NCI-H345 treated with DMSO at 0.1 percent for 48 hours (cell line): ENCODE measurements around the gene ACAD8.
A peak's percentile ranks its signal among the peaks of the same experiment; 100 is the strongest.
"Not testable (repeated sequence)": the region's sequence is repeated elsewhere in the genome, so short reads cannot be mapped to it uniquely, and the experiment has no call there.

ENCODE experiments used
- DNase-seq: peaks from one replicate; lab custom pipeline; 2025; ENCODE audit not compliant: unreplicated experiment; lab: John Stamatoyannopoulos, UW

The ACAD8 gene

DNA sequence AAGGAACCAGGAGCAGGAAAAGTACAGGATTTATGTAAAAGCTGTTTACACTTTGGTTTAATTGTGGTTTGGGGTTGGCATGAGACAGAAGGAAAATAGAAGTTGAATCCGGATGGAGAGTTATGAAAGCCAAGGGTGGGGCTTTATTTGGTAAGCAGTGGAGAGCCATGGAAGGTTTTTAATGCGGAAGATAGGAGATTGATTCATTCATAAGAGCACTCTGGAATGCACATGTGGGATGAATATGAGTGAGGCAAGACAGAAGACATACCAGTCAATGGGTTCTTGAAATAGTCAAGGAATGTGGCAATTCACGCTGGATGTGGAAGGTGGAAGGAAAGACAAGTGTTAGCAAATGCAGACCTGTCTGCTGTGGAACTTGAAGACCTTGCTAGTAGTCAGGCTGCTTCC, 13.5 kb downstream of the ACAD8 start:
- no peak for DNase-seq

DNA sequence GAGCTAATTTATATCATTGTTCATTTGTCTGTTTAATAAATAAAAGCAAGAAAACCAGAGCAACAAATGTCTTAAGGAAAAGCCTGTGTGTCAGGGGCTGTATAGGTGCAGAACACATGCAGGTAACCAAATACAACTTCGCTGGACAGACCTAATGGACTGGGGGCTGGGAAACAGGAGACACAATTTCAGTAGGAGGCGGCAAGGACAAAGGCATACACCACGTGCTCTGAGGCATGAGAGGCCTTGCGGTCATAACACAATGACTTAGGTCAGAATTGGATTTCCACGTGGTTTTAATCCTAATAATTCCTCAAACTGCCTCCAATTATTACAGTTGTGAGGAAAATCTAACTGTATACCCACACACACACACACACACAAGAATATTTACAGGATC, 14.1 kb downstream of the ACAD8 start:
- DNase-seq, result no peak

DNA sequence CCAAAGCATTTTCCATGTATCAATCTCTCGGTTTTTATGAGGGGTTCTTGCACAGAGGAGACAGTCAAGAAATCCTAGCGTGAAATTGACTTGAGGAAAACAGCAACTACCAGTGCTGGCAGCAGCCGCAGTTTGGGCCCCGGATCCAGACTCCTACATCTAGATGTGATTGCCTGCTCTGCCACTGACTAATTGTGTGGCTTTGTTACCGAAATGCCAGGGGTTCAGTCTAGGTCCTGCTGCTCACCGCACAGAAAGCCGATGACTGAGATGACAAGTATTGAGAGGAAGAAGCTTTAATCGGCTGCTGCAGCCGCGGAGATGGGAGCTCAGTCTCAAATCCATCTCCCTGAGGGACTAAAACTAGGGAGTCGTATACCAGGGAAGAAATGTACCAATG, 14.6 kb downstream of the ACAD8 start:
- DNase-seq, result no peak

DNA sequence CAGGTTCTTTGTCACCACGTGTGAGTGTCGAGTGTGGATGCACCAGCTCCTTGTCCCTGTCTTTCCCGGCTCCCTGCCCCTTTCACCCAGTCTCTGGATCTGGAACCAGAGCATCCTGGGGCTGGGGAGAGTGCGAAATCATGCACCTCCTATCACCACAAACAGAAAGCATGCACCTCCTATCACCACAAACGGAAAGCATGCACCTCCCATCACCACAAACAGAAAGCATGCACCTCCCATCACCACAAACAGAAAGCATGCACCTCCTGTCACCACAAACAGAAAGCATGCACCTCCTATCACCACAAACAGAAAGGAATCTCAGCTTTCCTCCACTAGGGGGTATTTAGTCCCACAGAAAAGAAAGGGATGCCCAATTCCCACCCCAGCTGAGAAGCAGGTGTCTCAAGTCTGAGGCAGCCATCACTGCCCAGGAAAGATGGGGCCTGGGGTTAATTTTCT, 16.9 kb downstream of the ACAD8 start:
- DNase-seq, result peak; percentile 10

DNA sequence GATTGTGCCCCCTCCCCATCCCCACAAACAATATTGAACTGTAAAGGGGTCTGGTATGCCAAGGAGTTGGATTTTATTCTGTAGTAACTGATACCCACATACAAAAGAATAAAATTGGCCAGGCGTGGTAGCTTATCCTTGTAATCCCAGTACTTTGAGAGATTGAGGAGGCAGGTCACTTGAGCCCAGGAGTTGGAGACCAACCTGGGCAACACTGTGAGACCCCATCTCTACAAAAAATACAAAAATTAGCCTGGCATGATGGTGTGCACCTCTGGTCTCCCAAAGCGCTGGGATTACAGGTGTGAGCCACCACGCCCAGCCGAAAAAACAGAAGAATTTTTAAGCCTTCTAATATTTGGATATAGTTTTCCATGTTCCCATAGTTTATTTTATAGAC, 18.6 kb downstream of the ACAD8 start:
- no peak for DNase-seq

DNA sequence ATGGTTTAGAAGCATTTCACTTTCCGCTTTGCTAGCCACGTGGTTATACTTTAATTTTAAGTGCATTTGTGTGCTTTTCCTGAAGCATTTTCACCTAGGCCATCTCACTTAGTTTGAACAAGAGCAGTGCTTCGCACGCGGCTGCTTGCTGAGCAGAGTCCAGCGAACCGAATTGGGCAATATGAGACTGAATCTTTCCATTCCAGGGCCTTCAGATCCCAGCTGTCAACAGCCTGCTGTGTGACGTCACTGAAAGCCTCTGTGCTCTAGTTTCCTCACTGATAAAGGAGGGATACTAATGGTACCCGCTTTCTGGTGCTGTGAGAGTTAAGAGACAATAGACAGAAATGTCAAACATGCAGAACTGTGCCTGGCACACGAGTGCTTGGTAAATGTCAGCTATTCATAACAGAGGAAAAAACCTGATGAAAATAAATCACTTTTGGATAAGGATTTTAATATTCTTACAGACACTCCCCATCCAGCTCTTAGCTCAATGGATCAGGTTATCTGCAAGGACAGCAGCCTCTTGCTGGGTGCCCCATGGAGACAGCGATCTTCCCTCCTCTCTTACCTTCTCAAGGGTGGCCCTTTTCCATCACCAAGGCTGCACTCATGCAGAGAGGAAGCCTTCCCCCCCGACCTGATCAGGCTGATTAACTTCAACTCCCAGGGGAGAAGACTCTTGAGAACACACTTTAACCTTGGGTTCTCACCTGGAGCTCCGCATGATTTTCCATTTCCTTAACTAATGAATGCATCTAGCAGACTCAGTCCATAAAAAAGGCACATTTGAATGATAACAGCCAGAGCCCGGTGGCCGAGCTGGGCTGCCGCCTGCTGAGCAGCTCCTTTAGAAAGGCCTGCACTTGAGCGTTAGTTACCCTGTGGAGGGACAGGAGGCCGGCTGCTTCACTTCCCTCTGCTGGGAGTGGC, 19.3 kb downstream of the ACAD8 start:
- DNase-seq, result peak; percentile 58

DNA sequence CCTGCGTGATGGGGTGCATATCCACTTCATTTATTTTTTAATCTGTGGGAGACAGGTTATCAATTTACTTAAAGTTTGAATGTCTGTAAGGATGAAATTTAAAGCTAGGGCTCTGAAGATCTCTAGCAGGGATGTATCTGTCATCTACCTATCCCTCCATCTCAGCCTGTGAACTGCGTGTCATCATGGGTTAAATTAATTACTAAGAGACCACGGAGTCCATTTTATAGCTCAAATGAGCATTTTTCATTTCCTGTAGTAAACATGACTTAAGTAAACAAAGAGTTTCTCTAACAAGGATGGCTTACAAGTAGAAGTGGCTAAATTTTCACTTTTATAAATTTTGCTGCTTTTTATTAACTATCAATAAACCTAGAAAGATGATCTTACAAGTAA, 19.9 kb downstream of the ACAD8 start:
- peak; percentile 58 for DNase-seq

DNA sequence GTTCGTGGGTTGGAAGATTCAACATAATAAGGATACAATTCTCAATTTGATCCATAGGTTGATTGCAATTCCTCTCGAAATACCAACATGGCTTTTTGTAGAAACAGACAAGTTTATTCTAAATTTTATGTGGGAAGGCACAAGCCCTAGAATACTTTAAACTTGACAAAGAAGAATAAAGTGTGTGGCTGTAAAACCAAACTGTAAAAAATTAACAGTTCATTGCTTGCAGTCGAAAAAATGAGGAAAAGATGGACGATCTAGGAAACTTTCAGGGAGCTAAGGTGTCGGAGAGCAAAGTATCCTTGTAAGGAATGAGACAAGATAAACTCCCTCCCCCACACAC, 21.8 kb downstream of the ACAD8 start:
- no peak for DNase-seq

DNA sequence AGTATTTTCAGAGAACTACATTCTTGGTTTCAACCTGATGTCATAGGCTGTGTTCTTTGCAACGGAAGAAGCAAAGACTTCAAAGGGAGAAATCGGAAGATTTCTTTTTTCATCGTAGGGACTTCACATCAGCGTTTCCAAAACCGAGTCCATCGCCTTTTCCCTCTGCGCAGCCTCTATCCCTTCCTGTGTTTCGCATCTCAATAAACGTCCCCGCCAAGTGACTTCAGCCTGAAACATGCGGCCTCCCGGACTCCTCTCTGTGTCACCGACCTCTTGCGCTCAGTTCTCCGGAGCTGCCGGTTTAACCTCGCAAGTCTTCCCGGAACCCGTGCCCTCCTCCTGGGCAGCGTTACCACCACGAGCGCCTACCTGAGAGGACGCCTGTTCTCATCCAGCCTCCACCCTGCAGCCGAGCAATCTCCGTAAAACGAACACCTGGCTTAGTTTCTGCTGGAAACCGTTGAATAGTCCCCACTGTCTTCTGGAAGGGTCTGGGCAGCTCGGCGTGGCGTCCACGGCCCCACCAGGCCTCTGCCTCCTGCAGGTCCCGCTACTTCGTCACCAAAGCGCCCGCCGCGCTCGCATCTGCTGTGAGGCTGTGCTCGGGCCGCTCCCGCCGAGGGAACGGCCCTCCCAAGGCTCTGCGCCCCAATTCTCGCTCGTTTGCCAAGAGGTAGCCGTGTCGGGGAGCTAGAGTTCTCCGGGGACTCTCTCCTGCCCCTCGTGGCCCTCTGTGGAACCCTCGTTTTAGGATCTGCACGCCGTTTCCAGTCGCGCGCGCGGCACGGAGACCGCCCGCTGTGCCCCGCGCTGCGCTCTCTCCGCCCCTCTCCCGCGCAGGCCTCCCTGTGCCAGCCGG, 22.4 kb downstream of the ACAD8 start, which contains the start of gene GLB1L3:
Gene GLB1L3 (plus strand): TSS at position 846 of the 862 bp plus-strand sequence. CDS start 362 bp downstream, outside the sequence.
- DNase-seq, result peak; percentile 51

DNA sequence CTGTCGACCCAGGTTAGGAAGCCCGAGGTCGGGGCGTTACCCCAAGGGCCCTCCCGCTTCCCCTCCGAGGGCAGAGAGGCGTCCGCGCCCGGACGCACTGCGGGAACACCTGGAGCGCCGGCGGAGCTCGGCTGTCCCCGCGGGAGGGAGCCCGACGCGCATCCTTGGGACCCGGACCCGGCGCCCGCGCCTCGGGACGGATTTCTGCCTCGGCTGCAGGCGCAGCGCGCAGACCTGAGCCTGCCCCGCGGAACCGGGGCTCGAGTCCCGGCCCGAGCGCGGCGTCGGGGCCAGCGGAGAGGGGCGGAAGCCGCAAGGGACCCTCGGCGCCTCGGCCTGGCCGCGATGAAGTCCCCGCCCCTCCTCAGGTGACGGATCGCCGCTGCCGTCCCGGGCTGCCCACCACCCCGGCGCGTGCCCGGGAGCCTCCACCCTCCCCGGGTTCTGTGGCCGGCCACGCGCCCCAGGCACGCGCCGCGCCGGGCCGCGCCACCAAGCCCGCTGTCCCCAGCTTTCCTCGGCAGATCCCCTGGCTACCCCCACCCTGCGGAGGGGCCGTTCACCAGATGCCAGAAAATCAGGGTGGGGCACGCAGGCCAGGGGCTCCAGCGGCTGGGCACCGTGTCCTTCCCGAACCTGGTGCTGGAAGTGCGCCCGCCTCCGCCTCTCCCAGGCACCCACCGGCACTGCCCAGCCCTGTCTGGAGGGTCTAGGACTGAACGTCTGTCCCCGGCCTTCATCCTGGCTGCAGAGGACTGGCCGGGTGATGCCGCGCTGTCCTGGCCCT, 23.2 kb downstream of the ACAD8 start:
- no peak for DNase-seq

DNA sequence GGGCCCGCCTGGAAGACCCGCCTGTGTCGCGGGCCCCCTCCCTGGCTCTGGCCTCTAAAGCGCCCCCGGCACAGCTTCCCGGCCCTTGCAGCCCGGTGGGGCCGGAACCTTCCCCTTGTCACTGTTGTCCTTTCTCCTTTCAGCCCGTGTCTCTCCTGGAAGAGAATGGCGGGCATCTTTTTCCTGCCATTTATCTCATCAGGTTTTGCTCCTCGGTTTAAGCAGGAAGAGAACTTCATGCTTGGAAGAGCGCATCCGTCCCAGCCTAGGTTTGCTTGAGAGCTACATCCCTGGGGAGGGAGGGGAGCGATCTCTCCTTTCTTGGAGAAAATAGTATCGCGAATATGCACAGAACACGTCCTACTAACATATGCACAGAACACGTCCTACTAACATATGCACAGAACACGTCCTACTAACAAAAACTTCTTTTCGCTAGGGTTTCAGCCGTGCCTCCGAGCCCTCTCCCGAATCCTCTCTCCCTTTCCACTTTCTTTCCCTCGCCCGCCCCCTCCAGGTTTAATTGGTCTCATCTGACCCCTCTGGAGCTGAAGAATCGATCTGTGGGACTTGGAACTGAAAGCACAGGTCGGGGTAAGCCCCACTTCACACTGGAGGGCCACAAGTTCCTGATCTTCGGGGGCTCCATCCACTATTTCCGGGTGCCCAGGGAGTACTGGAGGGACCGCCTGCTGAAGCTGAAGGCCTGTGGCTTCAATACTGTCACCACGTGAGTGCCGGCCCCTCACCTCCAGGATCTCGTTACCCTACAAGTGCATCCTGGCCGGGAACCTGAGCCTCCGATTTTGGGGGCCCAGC, 24.0 kb downstream of the ACAD8 start:
- DNase-seq, result no peak

DNA sequence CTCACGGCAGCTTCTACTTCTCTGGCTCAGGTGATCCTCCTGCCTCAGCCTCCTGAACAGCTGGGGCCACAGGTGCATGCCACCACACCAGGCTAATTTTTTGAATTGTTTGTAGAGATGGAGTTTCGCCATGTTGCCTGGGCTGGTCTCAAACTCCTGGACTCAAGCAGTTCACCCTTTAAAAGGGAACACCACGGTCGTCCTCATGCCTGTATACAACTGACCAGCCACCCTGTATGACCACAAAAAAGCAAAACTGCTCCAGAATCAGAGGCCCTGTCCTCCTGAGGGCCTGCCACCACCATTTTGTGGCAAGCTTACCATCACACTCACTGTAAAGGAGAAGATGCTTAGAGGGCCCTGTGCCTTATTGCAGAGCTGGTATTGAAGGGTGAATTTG, 25.0 kb downstream of the ACAD8 start:
- no peak for DNase-seq

DNA sequence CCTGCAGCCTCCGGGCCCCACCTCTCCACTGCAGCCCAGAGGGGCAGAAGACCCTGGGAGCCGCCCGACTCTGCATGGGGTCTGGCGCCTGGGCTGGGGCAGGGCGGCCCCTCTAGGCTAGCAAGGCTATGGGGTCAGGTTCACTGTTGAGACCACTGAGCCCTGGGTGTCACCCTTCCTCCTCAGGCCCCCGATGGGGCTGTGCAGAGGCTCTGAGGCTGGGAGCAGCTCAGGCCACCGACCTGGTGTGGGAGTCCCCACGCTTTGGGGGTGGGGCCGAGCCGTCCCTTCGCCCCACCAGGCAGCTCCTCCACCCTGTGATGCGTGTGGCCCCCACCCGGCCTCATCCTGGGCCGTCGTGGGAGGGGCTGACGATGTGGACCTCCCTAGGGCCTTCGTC, 28.3 kb downstream of the ACAD8 start:
- not testable (repeated sequence) for DNase-seq

DNA sequence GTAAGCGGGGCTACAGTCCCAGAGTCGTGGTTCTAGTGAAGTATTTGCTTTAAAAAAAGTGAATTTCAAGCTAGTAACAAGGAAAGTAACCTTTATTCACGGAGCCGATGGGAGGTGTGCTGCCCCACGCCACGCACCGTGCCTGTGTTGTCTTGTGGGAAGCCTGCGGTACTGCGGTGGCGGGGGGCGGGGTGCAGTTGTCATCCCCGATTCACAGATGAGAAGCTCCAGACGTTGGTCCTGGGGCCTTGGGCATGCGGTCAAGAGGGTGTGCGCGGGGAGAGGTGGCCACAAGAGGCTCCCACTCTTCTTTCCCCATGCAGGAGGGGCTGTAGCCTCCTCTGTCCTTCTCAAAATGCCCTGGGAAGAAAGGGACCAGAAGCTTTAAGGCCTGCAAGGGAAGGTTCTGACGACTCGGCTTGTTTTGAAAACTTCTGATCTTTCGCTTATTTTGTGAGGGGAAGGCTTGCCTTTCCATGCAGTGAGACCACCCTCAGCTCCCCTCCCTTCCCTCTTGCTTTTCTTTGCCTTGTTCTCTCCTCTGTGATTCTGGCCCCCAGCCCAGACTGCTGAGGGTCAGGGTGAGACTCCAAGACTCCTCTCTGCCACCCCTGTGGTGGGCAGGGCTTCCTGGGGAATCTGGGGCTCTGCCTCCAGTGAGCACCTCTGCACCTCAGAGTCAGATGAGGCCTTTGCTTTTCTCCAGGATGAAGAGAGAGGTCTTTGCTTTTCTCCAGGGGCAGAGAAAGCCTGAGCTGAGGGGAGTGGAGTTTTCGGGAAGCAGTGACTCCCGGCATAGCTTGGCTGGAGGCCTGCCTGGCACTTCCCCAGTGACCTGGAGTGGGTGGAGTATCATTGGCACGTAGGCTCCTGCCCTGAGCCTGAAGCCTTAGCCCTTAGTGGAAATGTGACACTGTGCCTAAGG, 29.0 kb downstream of the ACAD8 start:
- DNase-seq, result no peak

DNA sequence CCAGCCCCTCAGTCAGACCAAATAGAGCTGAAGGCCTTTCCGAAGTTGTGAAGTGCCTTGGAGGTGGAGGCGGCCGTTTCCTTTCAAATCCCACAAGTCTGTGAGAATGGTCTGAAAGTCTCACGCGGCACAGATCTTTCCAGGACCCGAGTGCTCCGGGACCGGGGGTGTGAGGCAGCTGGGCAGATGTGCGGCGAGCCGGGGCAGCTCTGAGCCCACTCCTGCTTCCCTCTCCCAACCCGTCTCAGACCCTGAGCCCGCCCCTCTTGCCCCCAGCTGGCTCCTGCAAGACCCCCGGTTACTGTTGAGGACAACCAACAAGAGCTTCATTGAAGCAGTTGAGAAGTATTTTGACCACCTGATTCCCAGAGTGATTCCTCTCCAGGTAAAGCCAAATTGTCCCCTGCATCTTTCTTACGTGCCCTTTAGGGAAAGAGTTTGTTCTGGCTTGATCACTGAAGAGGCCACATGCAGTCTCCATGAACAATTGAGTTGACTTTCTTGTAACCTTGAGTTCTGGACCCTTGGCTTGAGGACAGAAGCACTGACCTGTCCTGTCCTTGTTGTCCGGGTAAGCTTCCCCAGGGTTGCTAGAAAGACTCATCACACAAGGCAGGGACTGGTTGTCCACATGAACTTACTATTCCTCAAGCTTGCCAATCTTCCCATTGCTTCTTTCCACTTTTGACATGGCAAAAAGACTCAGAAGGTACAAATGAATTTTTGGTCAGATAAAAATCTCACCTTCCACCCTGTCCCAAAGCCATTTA, 30.3 kb downstream of the ACAD8 start:
- DNase-seq, result no peak

DNA sequence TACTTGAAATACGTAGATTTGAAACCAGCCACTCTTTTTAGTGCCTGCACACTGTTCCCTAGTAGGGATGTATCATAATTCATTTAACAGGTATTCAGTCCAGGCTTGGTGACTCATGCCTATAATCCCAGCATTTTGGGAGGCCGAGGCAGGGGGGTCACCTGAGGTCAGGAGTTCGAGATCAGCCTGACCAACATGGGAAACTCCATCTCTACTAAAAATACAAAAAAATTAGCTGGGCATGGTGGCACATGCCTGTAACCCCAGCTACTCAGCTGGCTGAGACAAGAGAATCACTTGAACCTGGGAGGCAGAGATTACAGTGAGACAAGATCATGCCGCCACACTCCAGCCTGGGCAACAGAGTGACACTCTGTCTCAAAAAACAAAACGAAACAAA, 31.0 kb downstream of the ACAD8 start:
- DNase-seq, result not testable (repeated sequence)

DNA sequence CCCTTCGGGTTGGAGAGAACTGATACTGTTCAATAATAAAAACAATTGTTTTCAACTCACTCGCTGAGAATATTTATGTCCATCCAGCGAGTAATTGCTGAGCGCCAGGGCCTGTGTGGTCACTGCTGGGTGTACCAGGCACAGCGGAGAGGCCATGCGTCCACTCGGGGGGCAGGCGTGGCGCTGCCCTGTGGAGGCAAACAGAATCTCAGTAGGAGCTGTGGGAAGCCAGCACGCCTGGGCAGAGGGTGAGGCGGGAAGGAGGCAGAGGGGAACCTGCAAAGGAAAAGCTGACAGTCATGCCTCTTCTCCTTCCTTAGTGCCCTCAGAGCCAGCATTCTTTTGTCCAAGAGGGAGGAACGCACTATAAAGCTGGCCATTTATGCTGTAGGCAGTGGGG, 34.2 kb downstream of the ACAD8 start:
- DNase-seq, result no peak

DNA sequence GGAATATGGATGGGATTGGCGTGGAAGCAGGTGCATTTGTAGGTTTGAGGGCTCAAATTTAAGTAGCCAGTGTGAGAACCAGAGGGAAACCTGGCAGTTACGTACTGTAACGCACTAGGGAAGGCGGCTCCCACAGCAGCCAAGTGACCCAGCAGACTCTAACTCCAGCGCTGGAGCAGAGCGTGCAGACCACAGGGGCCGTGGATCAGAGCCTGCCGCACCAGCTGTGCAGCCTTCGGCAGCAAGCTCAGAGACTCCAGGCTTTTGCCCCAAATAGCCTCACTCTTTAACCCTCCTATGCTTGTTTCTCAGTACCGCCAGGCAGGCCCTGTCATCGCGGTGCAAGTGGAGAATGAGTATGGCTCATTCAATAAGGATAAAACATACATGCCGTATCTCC, 35.1 kb downstream of the ACAD8 start:
- DNase-seq, result no peak
